PC-9 (cell line): ENCODE measurements around the gene HEG1. TPM values are rescaled to one million over a fixed set of nuclear protein-coding genes. Genes with fewer than 3 reads are reported as not detected.

Experiments
- BruUV-seq: library from RNA; stranded (reverse); fragments of 400-500 nt; replicated peaks from 2 replicates; lab custom pipeline; 2021; lab: Mats Ljungman, UMichigan
- CTCF ChIA-PET: fragments of 300-600 bp; sonication (Branson Sonifier 250); formaldehyde crosslinking; loops from one replicate; lab custom pipeline; 2022; ENCODE audit warnings: antibody characterized with exemption; lab: Charles Lee
- POLR2A ChIA-PET: fragments of 300-600 bp; sonication (Branson Sonifier 250); formaldehyde crosslinking; loops from one replicate; lab custom pipeline; 2022; ENCODE audit warnings: antibody characterized with exemption; ENCODE audit not compliant: unreplicated experiment; lab: Charles Lee
- DNase-seq, 2 experiments: peaks; one replicate each; pipeline versions ENCODE4 v3.0.0 to v3.0.0-alpha.2; 2015 to 2022; ENCODE audit warnings: mixed read lengths in 1 of 2
- H2AFZ ChIP-seq: fragments of 200-600 bp; sonication (generic); 2 replicates; pipeline ENCODE4 v1.8.1; 2017; ENCODE audit warnings: antibody characterized with exemption
- H3F3A ChIP-seq: fragments of 200-600 bp; sonication (generic); 2 replicates; pipeline ENCODE4 v1.8.1; 2017; ENCODE audit warnings: antibody characterized with exemption, mild to moderate bottlenecking, low read depth; ENCODE audit not compliant: insufficient read depth
- H3K27ac ChIP-seq: fragments of 200-600 bp; sonication (generic); 2 replicates; pipeline ENCODE4 v1.6.1; 2016; ENCODE audit warnings: mixed run types
- H3K27me3 ChIP-seq: fragments of 200-600 bp; sonication (generic); 2 replicates; pipeline ENCODE4 v1.6.1; 2016; ENCODE audit warnings: low read depth, mixed run types; ENCODE audit not compliant: insufficient read depth
- H3K36me3 ChIP-seq: fragments of 200-600 bp; sonication (generic); 2 replicates; pipeline ENCODE4 v1.6.1; 2016; ENCODE audit warnings: low read depth, mixed run types
- H3K4me1 ChIP-seq: fragments of 200-600 bp; sonication (generic); replicated peaks from 2 replicates; pipeline ENCODE4 v1.6.1; 2016; ENCODE audit warnings: mixed run types; ENCODE audit not compliant: insufficient read depth
- H3K4me2 ChIP-seq: fragments of 200-600 bp; sonication (generic); 2 replicates; pipeline ENCODE4 v1.6.1; 2017; ENCODE audit warnings: mixed run types
- H3K4me3 ChIP-seq: fragments of 200-600 bp; sonication (generic); 2 replicates; pipeline ENCODE4 v1.6.1; 2016; ENCODE audit warnings: mixed run types
- H3K79me2 ChIP-seq: fragments of 200-600 bp; sonication (generic); 2 replicates; pipeline ENCODE4 v1.6.1; 2017; ENCODE audit warnings: low read depth, mixed run types
- H3K9me2 ChIP-seq: fragments of 200-600 bp; sonication (generic); 2 replicates; pipeline ENCODE4 v1.8.1; 2017; ENCODE audit warnings: mild to moderate bottlenecking; ENCODE audit not compliant: insufficient read depth
- H3K9me3 ChIP-seq: fragments of 200-600 bp; sonication (generic); 2 replicates; pipeline ENCODE4 v1.8.1; 2016; ENCODE audit warnings: low read depth; ENCODE audit not compliant: insufficient read depth
- H4K20me1 ChIP-seq: fragments of 200-600 bp; sonication (generic); 2 replicates; pipeline ENCODE4 v1.8.1; 2017; ENCODE audit not compliant: insufficient read depth
- EZH2 ChIP-seq: fragments of 200-600 bp; sonication (generic); IDR thresholded peaks from 2 replicates; pipeline ENCODE4 v1.8.0; 2017; ENCODE audit warnings: antibody characterized with exemption, low read depth
- intact Hi-C: fragments of 100-400 bp; cut with micrococcal nuclease; formaldehyde crosslinking; loops from one replicate; pipeline ENCODE4 v1.10.0; 2022; ENCODE audit not compliant: unreplicated experiment
- total RNA-seq: library from RNA; stranded (reverse); gene quantifications from 2 replicates; pipeline ENCODE4 v1.2.3, GENCODE V29; 2021
- TF ChIP-seq, protein P1 (sequence below): fragments of 200-600 bp; sonication (generic); conservative IDR thresholded peaks from 2 replicates; pipeline ENCODE4 v1.6.1; 2017; ENCODE audit warnings: mixed run types, antibody characterized with exemption, mild to moderate bottlenecking, moderate library complexity

The HEG1 gene
- total RNA-seq, 1 experiment from 2014 or later: 33.5 TPM

- no peaks in the 10 kb centered on the region for H3K79me2 ChIP-seq
- peak overlapping the region; percentile 55; the same call in 1 of the 2 replicates for H3K4me3 ChIP-seq
- DNase-seq: no peak
- BruUV-seq: no TSS peak
- H3K4me1 ChIP-seq: peaks cover 40% of the 10 kb centered on the region
- H3K9me3 ChIP-seq: no peaks in the 10 kb centered on the region
- no peaks in the 10 kb centered on the region for H3K36me3 ChIP-seq
- H3K27me3 ChIP-seq: no peaks in the 10 kb centered on the region
- no peaks in the 10 kb centered on the region for H4K20me1 ChIP-seq
- intact Hi-C loops: no loop called here
- H3K9me2 ChIP-seq: no peaks in the 10 kb centered on the region
- H2AFZ ChIP-seq: no peak overlapping the region
- H3F3A ChIP-seq: peaks cover 16% of the 10 kb centered on the region; the same call in 1 of the 2 replicates
- ChIA-PET POLR2A (interaction anchor here (0.6 kb wide), 1 partner anchor 537 kb away, joined by 3 read pairs; no protein-coding TSS in a partner anchor), CTCF (no interaction called here)
- TF ChIP-seq EZH2: no peak
- TF ChIP-seq, protein P1, sequence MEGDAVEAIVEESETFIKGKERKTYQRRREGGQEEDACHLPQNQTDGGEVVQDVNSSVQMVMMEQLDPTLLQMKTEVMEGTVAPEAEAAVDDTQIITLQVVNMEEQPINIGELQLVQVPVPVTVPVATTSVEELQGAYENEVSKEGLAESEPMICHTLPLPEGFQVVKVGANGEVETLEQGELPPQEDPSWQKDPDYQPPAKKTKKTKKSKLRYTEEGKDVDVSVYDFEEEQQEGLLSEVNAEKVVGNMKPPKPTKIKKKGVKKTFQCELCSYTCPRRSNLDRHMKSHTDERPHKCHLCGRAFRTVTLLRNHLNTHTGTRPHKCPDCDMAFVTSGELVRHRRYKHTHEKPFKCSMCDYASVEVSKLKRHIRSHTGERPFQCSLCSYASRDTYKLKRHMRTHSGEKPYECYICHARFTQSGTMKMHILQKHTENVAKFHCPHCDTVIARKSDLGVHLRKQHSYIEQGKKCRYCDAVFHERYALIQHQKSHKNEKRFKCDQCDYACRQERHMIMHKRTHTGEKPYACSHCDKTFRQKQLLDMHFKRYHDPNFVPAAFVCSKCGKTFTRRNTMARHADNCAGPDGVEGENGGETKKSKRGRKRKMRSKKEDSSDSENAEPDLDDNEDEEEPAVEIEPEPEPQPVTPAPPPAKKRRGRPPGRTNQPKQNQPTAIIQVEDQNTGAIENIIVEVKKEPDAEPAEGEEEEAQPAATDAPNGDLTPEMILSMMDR: no peak
- peak overlapping the region; percentile 98 for H3K4me2 ChIP-seq
- no peak overlapping the region for H3K27ac ChIP-seq
Observed at GRCh38 chr3:125054062-125054448, 1.7 kb downstream of the HEG1 start.

GRCh38 chr3:125053304-125053699 lies 2.5 kb downstream of the HEG1 start:
- Histone ChIP-seq H3K36me3 (no peaks in the 10 kb centered on the region), H3K79me2 (no peaks in the 10 kb centered on the region), H4K20me1 (no peaks in the 10 kb centered on the region), H3K4me3 (no peak overlapping the region), H3F3A (peaks cover 16% of the 10 kb centered on the region; the same call in 1 of the 2 replicates), H3K4me2 (no peak overlapping the region), H3K4me1 (peaks cover 40% of the 10 kb centered on the region), H3K27ac (no peak overlapping the region), H3K27me3 (no peaks in the 10 kb centered on the region), H3K9me2 (no peaks in the 10 kb centered on the region), H2AFZ (no peak overlapping the region), H3K9me3 (no peaks in the 10 kb centered on the region)
- ChIA-PET POLR2A (interaction anchor here (0.6 kb wide), 1 partner anchor 26 kb away, joined by 3 read pairs; no protein-coding TSS in a partner anchor), CTCF (no interaction called here)
- TF ChIP-seq EZH2: no peak
- TF ChIP-seq, protein P1: no peak
- BruUV-seq: no TSS peak
- intact Hi-C loops: no loop called here
- DNase-seq: no peak

DNA sequence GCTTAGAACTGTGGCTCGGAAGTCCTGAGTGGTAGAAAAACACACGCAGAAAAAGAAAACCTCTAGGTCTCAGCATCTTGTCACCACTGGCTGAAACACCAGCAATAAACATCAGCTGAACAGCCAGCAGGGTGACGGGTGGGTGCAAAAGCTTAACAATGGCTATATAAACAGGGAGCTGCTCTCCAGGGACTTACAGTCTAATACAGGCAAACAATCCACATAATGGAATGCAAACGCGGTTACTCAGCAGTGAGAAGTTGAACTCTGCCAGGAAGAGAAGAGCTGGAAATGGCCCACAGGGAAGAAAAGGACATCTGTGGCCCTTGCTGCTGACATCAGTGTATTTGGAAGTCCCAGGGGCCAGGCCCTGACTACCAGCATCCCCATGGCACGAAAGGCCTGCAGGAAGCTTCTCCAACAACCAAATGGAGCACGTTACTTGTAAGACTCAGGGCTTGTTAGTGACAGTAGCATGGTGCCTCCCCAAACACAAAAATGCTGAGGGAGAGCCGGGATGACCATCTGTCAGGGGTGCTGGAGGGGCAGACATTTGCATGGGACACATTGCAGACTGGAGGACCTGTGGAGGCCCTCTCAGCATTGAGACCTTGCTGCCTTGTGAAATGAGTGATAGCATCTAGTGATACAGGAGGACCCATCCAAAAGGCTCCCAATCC lies 3.0 kb downstream of the HEG1 start:
- H3K4me2 ChIP-seq: no peak overlapping the region
- intact Hi-C loops: no loop called here
- ChIA-PET POLR2A (interaction anchor here (0.7 to 1.0 kb wide), 2 partner anchors 10 to 43 kb away, joined by 3 to 5 read pairs; no protein-coding TSS in a partner anchor), CTCF (no interaction called here)
- H3F3A ChIP-seq: peaks cover 12% of the 10 kb centered on the region; the same call in 1 of the 2 replicates
- H3K27me3 ChIP-seq: no peaks in the 10 kb centered on the region
- H3K79me2 ChIP-seq: no peaks in the 10 kb centered on the region
- no peaks in the 10 kb centered on the region for H3K36me3 ChIP-seq
- H3K27ac ChIP-seq: no peak overlapping the region
- H2AFZ ChIP-seq: no peak overlapping the region
- BruUV-seq: no TSS peak
- no peaks in the 10 kb centered on the region for H3K9me3 ChIP-seq
- no peaks in the 10 kb centered on the region for H4K20me1 ChIP-seq
- H3K9me2 ChIP-seq: no peaks in the 10 kb centered on the region
- peaks cover 35% of the 10 kb centered on the region for H3K4me1 ChIP-seq
- TF ChIP-seq, protein P1: no peak
- TF ChIP-seq EZH2: no peak
- DNase-seq: no peak
- H3K4me3 ChIP-seq: no peak overlapping the region
